HepG2 (cell line): ENCODE measurements around the gene PSMD2. TPM values are rescaled to one million over a fixed set of nuclear protein-coding genes. Genes with fewer than 3 reads are reported as not detected.
A peak's percentile ranks its signal among the peaks of the same experiment; 100 is the strongest.

Experiments
- CC2D1A ChIP-seq: sonication (generic); formaldehyde crosslinking; IDR thresholded peaks from 2 replicates; pipeline ENCODE4 v1.8.1; 2023; ENCODE audit warnings: mild to moderate bottlenecking, missing genetic modification reagents
- CTCF ChIP-seq: sonication (generic); formaldehyde crosslinking; IDR thresholded peaks from 2 replicates; pipeline ENCODE4 v1.5.0; 2020; ENCODE audit warnings: mild to moderate bottlenecking, missing genetic modification reagents, moderate library complexity
- FOXC1 ChIP-seq: sonication (generic); formaldehyde crosslinking; IDR thresholded peaks from 2 replicates; pipeline ENCODE4 v1.8.0; 2022; ENCODE audit warnings: mild to moderate bottlenecking, missing genetic modification reagents, borderline replicate concordance
- HBP1 ChIP-seq: IDR thresholded peaks from 2 replicates; pipeline ENCODE4 v1.6.1; 2016; ENCODE audit warnings: low read depth, control low read depth
- HDAC2 ChIP-seq: sonication (generic); formaldehyde crosslinking; IDR thresholded peaks from 2 replicates; pipeline ENCODE4 v1.4.0; 2020; ENCODE audit warnings: missing genetic modification reagents
- HNRNPUL1 ChIP-seq: fragments of 200-400 bp; formaldehyde crosslinking; IDR thresholded peaks from 2 replicates; pipeline ENCODE4 v1.6.1; 2017; ENCODE audit warnings: low read depth, mild to moderate bottlenecking, low read length, moderate library complexity
- KDM2A ChIP-seq: sonication (generic); formaldehyde crosslinking; IDR thresholded peaks from 2 replicates; pipeline ENCODE4 v1.4.0; 2020; ENCODE audit warnings: low read depth, missing genetic modification reagents, borderline replicate concordance
- KLF6 ChIP-seq: IDR thresholded peaks from 2 replicates; pipeline ENCODE4 v1.8.0; 2016; ENCODE audit warnings: missing biosample characterization, missing genetic modification reagents
- LBX2 ChIP-seq: sonication (generic); formaldehyde crosslinking; IDR thresholded peaks from 2 replicates; pipeline ENCODE4 v1.5.0; 2020; ENCODE audit warnings: missing genetic modification reagents, mild to moderate bottlenecking, borderline replicate concordance
- MAF1 ChIP-seq: sonication (generic); formaldehyde crosslinking; IDR thresholded peaks from 2 replicates; pipeline ENCODE4 v1.5.0; 2020; ENCODE audit warnings: missing genetic modification reagents, borderline replicate concordance
- MYNN ChIP-seq: sonication (generic); formaldehyde crosslinking; IDR thresholded peaks from 2 replicates; pipeline ENCODE4 v1.4.0; 2020; ENCODE audit warnings: mild to moderate bottlenecking, low read depth, missing genetic modification reagents
- NR2F1 ChIP-seq, 2 experiments: fragments of 450-650 bp in 1 of 2; formaldehyde crosslinking in 1 of 2; IDR thresholded peaks; 2 replicates each; pipeline versions ENCODE4 v1.5.0 to v1.6.1; 2016 to 2020; ENCODE audit warnings: mild to moderate bottlenecking in 1 of 2, missing compliant biosample characterization in 1 of 2, missing genetic modification reagents in 1 of 2, moderate library complexity in 1 of 2
- SP2 ChIP-seq: sonication (generic); formaldehyde crosslinking; IDR thresholded peaks from 2 replicates; pipeline ENCODE4 v1.5.1; 2020; ENCODE audit warnings: mild to moderate bottlenecking, missing genetic modification reagents
- SP4 ChIP-seq: sonication (generic); formaldehyde crosslinking; IDR thresholded peaks from 2 replicates; pipeline ENCODE4 v1.8.1; 2023; ENCODE audit warnings: mild to moderate bottlenecking, missing genetic modification reagents
- SRF ChIP-seq: IDR thresholded peaks from 2 replicates; pipeline ENCODE4 v1.6.1; 2011; ENCODE audit warnings: mild to moderate bottlenecking, low read depth, low read length, moderate library complexity
- SRY ChIP-seq: sonication (generic); formaldehyde crosslinking; IDR thresholded peaks from 2 replicates; pipeline ENCODE4 v1.8.0; 2022; ENCODE audit warnings: mild to moderate bottlenecking, missing genetic modification reagents
- ZBTB46 ChIP-seq: sonication (generic); formaldehyde crosslinking; IDR thresholded peaks from 2 replicates; pipeline ENCODE4 v1.4.0; 2020; ENCODE audit warnings: mild to moderate bottlenecking, missing genetic modification reagents, borderline replicate concordance
- ZNF10 ChIP-seq: sonication (generic); formaldehyde crosslinking; IDR thresholded peaks from 2 replicates; pipeline ENCODE4 v1.4.0; 2020; ENCODE audit warnings: mild to moderate bottlenecking, low read depth, missing genetic modification reagents, borderline replicate concordance
- ZNF17 ChIP-seq: sonication (generic); formaldehyde crosslinking; IDR thresholded peaks from 2 replicates; pipeline ENCODE4 v1.5.0; 2020; ENCODE audit warnings: mild to moderate bottlenecking, missing genetic modification reagents
- ZNF329 ChIP-seq: sonication (generic); formaldehyde crosslinking; IDR thresholded peaks from 2 replicates; pipeline ENCODE4 v1.9.0; 2021; ENCODE audit warnings: low read depth, mild to moderate bottlenecking, missing genetic modification reagents
- ZNF331 ChIP-seq: sonication (generic); formaldehyde crosslinking; IDR thresholded peaks from 2 replicates; pipeline ENCODE4 v1.4.0; 2020; ENCODE audit warnings: missing genetic modification reagents
- ZNF354B ChIP-seq: sonication (generic); formaldehyde crosslinking; IDR thresholded peaks from 2 replicates; pipeline ENCODE4 v1.8.0; 2022; ENCODE audit warnings: mild to moderate bottlenecking, missing genetic modification reagents
- ZNF605 ChIP-seq: sonication (generic); formaldehyde crosslinking; IDR thresholded peaks from 2 replicates; pipeline ENCODE4 v1.8.0; 2022; ENCODE audit warnings: mild to moderate bottlenecking, missing genetic modification reagents
- ZNF619 ChIP-seq: sonication (generic); formaldehyde crosslinking; IDR thresholded peaks from 2 replicates; pipeline ENCODE4 v1.4.0; 2020; ENCODE audit warnings: mild to moderate bottlenecking, missing genetic modification reagents
- ZNF781 ChIP-seq: sonication (generic); formaldehyde crosslinking; IDR thresholded peaks from 2 replicates; pipeline ENCODE4 v1.5.1; 2020; ENCODE audit warnings: borderline replicate concordance, mild to moderate bottlenecking, missing genetic modification reagents; ENCODE audit errors: not compliant biosample characterization
- ZSCAN22 ChIP-seq: sonication (generic); formaldehyde crosslinking; IDR thresholded peaks from 2 replicates; pipeline ENCODE4 v1.4.0; 2020; ENCODE audit warnings: mild to moderate bottlenecking, missing genetic modification reagents
- polyA plus RNA-seq, 8 experiments: library from polyadenylated mRNA; depleted of rRNA in 3 of 8; stranded (reverse) in 7 of 8; unstranded in 1 of 8; fragments of >200 nt; fragmentation: Illumina TruSeq in 4 of 8; extraction: Trizol in 4 of 8; gene quantifications; 2 replicates each; pipeline versions ENCODE4 v1.2.1 to v1.2.3, GENCODE V29; 2011 to 2016; ENCODE audit warnings: low read depth in 4 of 8, missing spikeins in 1 of 8, mixed read lengths in 1 of 8; ENCODE audit not compliant: insufficient read depth in 1 of 8
- total RNA-seq, 5 experiments: library from RNA; depleted of rRNA; stranded (reverse); fragments of >200 nt; fragmentation: Illumina TruSeq; extraction: Trizol; gene quantifications; 2 replicates each; pipeline ENCODE4 v1.2.3, GENCODE V29; 2016; ENCODE audit warnings: low read depth in 1 of 5

Gene PSMD2
- total and polyA plus RNA-seq, 2 of the 13 experiments (the other 11 are each of a cell fraction or from before 2014, with no cell fraction given) = 125 to 200 TPM

GRCh38 chr3:184249412-184250166, 49.5 kb upstream of the PSMD2 start, which contains the start of gene EEF1AKMT4 (continued):
- TF ChIP-seq SRF (no peak), SRY (CRISPR knock-in tag) (no peak), FOXC1 (CRISPR knock-in tag) (no peak), ZSCAN22 (no peak), CC2D1A (CRISPR knock-in tag) (no peak), HBP1 (peak; percentile 81; the same call in 1 of the 2 replicates), KDM2A (CRISPR knock-in tag) (peak; percentile 38; the same call in 1 of the 2 replicates), MAF1 (CRISPR knock-in tag) (no peak), ZNF619 (no peak), ZNF354B (no peak), ZNF329 (no peak), HDAC2 (peak; percentile 66; the same call in 1 of the 2 replicates), NR2F1 (CRISPR knock-in tag; IDR thresholded peaks at IDR 0.05) (no peak), KLF6 (CRISPR knock-in tag) (0 out of 2 replicates have a peak, but pooled peaks have one; percentile 17), MYNN (CRISPR knock-in tag) (no peak), ZNF331 (peak; percentile 68; the same call in 1 of the 2 replicates), ZNF17 (no peak), ZBTB46 (no peak), ZNF781 (CRISPR knock-in tag) (no peak), ZNF10 (no peak), ZNF605 (CRISPR knock-in tag) (no peak; the same call in 1 of the 2 replicates), LBX2 (CRISPR knock-in tag) (peak; percentile 57; the same call in 1 of the 2 replicates), SP2 (CRISPR knock-in tag) (no peak), SP4 (CRISPR knock-in tag) (peak; percentile 81), HNRNPUL1 (no peak), CTCF (peak; percentile 75)
